HepG2 (cell line): ENCODE data around the gene JAK1. TPM values are rescaled to one million over a fixed set of nuclear protein-coding genes. Genes with fewer than 3 reads are reported as not detected.

Source experiments
- ARHGAP35 ChIP-seq: sonication (generic); formaldehyde crosslinking; IDR thresholded peaks from 2 replicates; pipeline ENCODE4 v1.9.0; 2022; ENCODE audit warnings: mild to moderate bottlenecking, inconsistent platforms, moderate library complexity, missing genetic modification reagents, borderline replicate concordance
- ARID4A ChIP-seq: sonication (generic); formaldehyde crosslinking; IDR thresholded peaks from 2 replicates; pipeline ENCODE4 v1.5.0; 2020; ENCODE audit warnings: mild to moderate bottlenecking, missing genetic modification reagents, borderline replicate concordance
- ATF1 ChIP-seq: IDR thresholded peaks from 2 replicates; pipeline ENCODE4 v1.6.1; 2016; ENCODE audit warnings: mild to moderate bottlenecking, control low read depth
- FOXP1 ChIP-seq, 2 experiments: fragments of 450-650 bp in 1 of 2; IDR thresholded peaks; 2 replicates each; pipeline ENCODE4 v1.6.1; 2017 to 2018; ENCODE audit warnings: antibody characterized with exemption in 1 of 2
- GTF2F1 ChIP-seq: fragments of 150-350 bp; IDR thresholded peaks from 2 replicates; pipeline ENCODE4 v1.6.1; 2014; ENCODE audit warnings: low read length
- HDAC2 ChIP-seq: sonication (generic); formaldehyde crosslinking; IDR thresholded peaks from 2 replicates; pipeline ENCODE4 v1.4.0; 2020; ENCODE audit warnings: missing genetic modification reagents
- HNRNPK ChIP-seq: fragments of 200-400 bp; formaldehyde crosslinking; IDR thresholded peaks from 2 replicates; pipeline ENCODE4 v1.6.1; 2018; ENCODE audit warnings: low read length, low read depth, moderate library complexity, mild to moderate bottlenecking; ENCODE audit not compliant: poor library complexity, severe bottlenecking
- KLF16 ChIP-seq, 2 experiments: sonication (generic) in 1 of 2; formaldehyde crosslinking in 1 of 2; IDR thresholded peaks; 2 replicates each; pipeline versions ENCODE4 v1.6.1 to v1.8.0; 2016 to 2023; ENCODE audit warnings: missing genetic modification reagents in 2 of 2, missing compliant biosample characterization in 1 of 2
- KMT2B ChIP-seq: IDR thresholded peaks from 2 replicates; pipeline ENCODE4 v1.6.1; 2016; ENCODE audit warnings: missing genetic modification reagents, missing compliant biosample characterization
- PAXIP1 ChIP-seq: sonication (generic); formaldehyde crosslinking; conservative IDR thresholded peaks from 2 replicates; pipeline ENCODE4 v1.4.0; 2020; ENCODE audit warnings: mild to moderate bottlenecking, missing genetic modification reagents, moderate library complexity
- POLR2G ChIP-seq: fragments of 200-400 bp; formaldehyde crosslinking; IDR thresholded peaks from 2 replicates; pipeline ENCODE4 v1.6.1; 2018; ENCODE audit warnings: mild to moderate bottlenecking, low read depth, low read length, moderate library complexity
- SOX5 ChIP-seq: IDR thresholded peaks from 2 replicates; pipeline ENCODE4 v1.6.1; 2016; ENCODE audit warnings: borderline replicate concordance
- ZBTB10 ChIP-seq: sonication (generic); formaldehyde crosslinking; IDR thresholded peaks from 2 replicates; pipeline ENCODE4 v1.4.0; 2020; ENCODE audit warnings: missing genetic modification reagents, borderline replicate concordance
- ZNF414 ChIP-seq: sonication (generic); formaldehyde crosslinking; IDR thresholded peaks from 2 replicates; pipeline ENCODE4 v1.5.0; 2020; ENCODE audit warnings: missing genetic modification reagents
- ZNF451 ChIP-seq: sonication (generic); formaldehyde crosslinking; IDR thresholded peaks from 2 replicates; pipeline ENCODE4 v1.5.0; 2020; ENCODE audit warnings: mild to moderate bottlenecking, missing genetic modification reagents
- ZNF547 ChIP-seq: sonication (generic); formaldehyde crosslinking; IDR thresholded peaks from 2 replicates; pipeline ENCODE4 v1.5.1; 2020; ENCODE audit warnings: mild to moderate bottlenecking, missing genetic modification reagents
- ZNF841 ChIP-seq: sonication (generic); formaldehyde crosslinking; IDR thresholded peaks from 2 replicates; pipeline ENCODE4 v1.8.1; 2023; ENCODE audit warnings: missing genetic modification reagents, borderline replicate concordance
- polyA plus RNA-seq, 8 experiments: library from polyadenylated mRNA; depleted of rRNA in 3 of 8; stranded (reverse) in 7 of 8; unstranded in 1 of 8; fragments of >200 nt; fragmentation: Illumina TruSeq in 4 of 8; extraction: Trizol in 4 of 8; gene quantifications; 2 replicates each; pipeline versions ENCODE4 v1.2.1 to v1.2.3, GENCODE V29; 2011 to 2016; ENCODE audit warnings: low read depth in 4 of 8, missing spikeins in 1 of 8, mixed read lengths in 1 of 8; ENCODE audit not compliant: insufficient read depth in 1 of 8
- total RNA-seq, 5 experiments: library from RNA; depleted of rRNA; stranded (reverse); fragments of >200 nt; fragmentation: Illumina TruSeq; extraction: Trizol; gene quantifications; 2 replicates each; pipeline ENCODE4 v1.2.3, GENCODE V29; 2016; ENCODE audit warnings: low read depth in 1 of 5
- TF ChIP-seq, protein P1 (sequence below): sonication (generic); formaldehyde crosslinking; IDR thresholded peaks from 2 replicates; pipeline ENCODE4 v1.5.0; 2020; ENCODE audit warnings: missing genetic modification reagents

JAK1 gene
- total and polyA plus RNA-seq, 2 of the 13 experiments (the other 11 are each of a cell fraction or from before 2014, with no cell fraction given): 23.9 to 42.4 TPM

GRCh38 chr1:64906447-64906846 lies 59.9 kb downstream of the JAK1 start (continued):
- TF ChIP-seq ARID4A (CRISPR knock-in tag): no peak
- no peak for TF ChIP-seq ARHGAP35
- TF ChIP-seq, protein P1, sequence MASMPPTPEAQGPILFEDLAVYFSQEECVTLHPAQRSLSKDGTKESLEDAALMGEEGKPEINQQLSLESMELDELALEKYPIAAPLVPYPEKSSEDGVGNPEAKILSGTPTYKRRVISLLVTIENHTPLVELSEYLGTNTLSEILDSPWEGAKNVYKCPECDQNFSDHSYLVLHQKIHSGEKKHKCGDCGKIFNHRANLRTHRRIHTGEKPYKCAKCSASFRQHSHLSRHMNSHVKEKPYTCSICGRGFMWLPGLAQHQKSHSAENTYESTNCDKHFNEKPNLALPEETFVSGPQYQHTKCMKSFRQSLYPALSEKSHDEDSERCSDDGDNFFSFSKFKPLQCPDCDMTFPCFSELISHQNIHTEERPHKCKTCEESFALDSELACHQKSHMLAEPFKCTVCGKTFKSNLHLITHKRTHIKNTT (CRISPR knock-in tag): no peak
- peak; percentile 34; the same call in 1 of the 2 replicates for TF ChIP-seq PAXIP1 (CRISPR knock-in tag)
- no peak for TF ChIP-seq FOXP1 (IDR thresholded peaks at IDR 0.05)
- peak; percentile 63 for TF ChIP-seq FOXP1 (CRISPR knock-in tag; IDR thresholded peaks at IDR 0.05)
- TF ChIP-seq ZNF841 (CRISPR knock-in tag): no peak
- TF ChIP-seq KLF16 (CRISPR knock-in tag; IDR thresholded peaks at IDR 0.05): no peak
- no peak for TF ChIP-seq HNRNPK
- TF ChIP-seq GTF2F1: no peak
- no peak for TF ChIP-seq HDAC2 (CRISPR knock-in tag)
- TF ChIP-seq ZNF414 (CRISPR knock-in tag): no peak
- no peak for TF ChIP-seq KMT2B (CRISPR knock-in tag)
- TF ChIP-seq SOX5 (CRISPR knock-in tag): peak; percentile 68; the same call in 1 of the 2 replicates
- no peak for TF ChIP-seq ZNF451 (CRISPR knock-in tag)
- no peak for TF ChIP-seq POLR2G
- no peak for TF ChIP-seq ATF1 (CRISPR knock-in tag)
- no peak for TF ChIP-seq ZNF547 (CRISPR knock-in tag)
- no peak for TF ChIP-seq ZBTB10
